ENCODE data around the gene JUN.
A peak's percentile ranks its signal among the peaks of the same experiment; 100 is the strongest.

JUN gene

DNA sequence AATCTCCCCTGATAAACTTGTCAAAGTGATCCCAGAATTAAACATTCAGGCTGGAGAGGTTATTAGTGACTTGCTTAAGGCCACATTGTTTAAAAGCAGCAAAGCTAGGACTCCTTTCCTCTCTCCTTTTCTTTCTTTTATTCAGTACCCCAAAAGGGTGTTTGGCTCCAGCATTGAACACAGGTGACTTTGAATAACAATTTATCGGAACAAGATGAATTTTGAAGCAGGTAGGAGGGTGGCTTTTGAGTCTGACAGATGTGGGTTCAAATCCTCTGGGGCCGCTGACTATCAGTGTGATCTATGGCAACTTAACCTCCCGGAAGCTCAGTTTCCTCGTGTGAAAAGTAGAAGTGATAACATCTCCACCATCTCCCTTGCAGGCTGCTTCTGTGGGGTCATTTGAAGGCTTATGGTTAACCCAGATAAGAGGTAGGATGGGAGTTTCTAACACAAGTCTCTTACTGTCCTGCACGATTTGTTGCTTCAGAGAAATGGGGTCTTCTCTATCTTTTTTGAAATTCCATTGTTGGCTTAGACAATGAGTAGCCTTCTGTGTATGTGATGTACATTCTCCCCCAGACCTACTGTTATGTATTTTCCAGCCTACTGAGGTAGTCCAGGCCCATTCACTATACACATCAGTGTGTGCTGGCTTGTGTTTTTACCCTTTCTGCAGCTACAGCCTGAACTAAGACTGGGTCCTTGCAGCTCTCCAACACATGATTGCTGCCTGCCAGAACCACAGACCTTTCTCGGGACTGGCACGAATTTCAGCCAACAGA lies 29.0 kb downstream of the JUN start:
- DNase-seq = no peak

GRCh38 chr1:58754073-58754613 lies 29.7 kb downstream of the JUN start:
- no peak for DNase-seq

DNA sequence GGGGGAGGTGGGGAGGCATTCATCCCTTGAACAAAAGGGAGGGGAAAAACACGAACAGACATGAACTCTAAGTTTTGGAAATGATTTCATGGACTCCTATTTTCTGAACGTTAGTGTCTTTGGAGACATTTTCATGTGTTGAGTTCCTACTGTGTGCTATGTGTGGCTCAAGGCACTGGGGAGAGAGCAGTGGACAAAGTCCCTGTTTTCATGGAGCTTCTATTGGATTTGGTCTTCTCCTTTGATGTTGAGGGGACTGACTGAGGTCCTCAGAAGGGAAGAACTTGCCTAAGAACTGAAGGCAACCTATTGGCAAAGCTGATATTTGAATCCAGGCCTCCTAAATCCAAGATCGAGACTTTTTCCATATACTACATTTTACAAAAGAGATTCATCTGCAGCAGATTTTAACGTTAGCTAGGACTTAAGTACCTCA lies 30.4 kb downstream of the JUN start:
- no peak for DNase-seq

GRCh38 chr1:58749646-58750045 lies 34.2 kb downstream of the JUN start:
- no peak for DNase-seq

GRCh38 chr1:58748666-58749065 lies 35.2 kb downstream of the JUN start:
- peak; percentile 64 for DNase-seq

- DNase-seq = no peak
These were observed 37.1 kb downstream of the JUN start for GRCh38 chr1:58746757-58747156.

- no peak for DNase-seq
These were observed 37.7 kb downstream of the JUN start for GRCh38 chr1:58746182-58746581.

GRCh38 chr1:58745666-58746065 lies 38.2 kb downstream of the JUN start:
- DNase-seq = no peak

GRCh38 chr1:58745117-58745516 lies 38.7 kb downstream of the JUN start:
- no peak for DNase-seq

DNA sequence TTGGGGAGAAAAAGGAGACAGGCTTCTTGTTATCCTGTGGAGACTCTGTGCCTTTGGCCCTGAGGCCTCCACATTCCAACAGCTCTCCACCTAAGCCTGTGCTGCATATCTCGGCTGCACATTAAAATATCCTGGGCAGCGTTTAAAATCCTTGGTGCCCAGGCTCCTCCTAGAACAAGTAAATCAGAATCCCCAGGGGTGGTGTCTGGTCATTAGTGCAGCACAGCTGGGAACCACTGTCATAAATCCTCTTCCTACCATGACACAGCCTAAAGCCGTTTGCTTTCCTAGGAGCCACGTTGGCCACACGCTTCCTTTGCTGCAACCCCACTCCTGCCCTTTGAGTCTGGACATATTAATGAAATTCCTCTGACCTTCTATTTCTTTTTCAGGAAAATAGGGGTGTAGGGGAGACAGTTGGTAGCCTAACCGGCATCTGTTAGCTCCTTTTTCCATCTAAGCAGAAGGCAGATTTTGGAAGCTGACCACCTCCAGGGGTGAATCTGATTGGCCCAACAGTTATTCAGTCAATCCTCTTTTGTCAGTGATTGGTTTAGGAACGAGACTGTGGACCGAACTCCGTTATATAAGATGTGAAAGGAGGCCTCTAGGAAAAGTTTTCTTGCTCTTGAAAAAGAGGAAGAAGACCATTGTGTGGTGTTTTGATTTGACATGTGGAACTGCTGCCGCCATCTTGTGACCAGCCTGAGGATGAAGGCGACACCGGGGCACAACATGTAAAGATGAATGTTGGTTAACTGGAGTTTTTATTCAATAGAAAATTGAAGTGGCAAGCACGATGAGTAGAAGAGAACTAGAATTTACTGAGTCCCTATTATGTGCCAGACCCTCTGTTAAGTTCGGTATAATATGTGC lies 41.9 kb downstream of the JUN start:
- DNase-seq = no peak

DNA sequence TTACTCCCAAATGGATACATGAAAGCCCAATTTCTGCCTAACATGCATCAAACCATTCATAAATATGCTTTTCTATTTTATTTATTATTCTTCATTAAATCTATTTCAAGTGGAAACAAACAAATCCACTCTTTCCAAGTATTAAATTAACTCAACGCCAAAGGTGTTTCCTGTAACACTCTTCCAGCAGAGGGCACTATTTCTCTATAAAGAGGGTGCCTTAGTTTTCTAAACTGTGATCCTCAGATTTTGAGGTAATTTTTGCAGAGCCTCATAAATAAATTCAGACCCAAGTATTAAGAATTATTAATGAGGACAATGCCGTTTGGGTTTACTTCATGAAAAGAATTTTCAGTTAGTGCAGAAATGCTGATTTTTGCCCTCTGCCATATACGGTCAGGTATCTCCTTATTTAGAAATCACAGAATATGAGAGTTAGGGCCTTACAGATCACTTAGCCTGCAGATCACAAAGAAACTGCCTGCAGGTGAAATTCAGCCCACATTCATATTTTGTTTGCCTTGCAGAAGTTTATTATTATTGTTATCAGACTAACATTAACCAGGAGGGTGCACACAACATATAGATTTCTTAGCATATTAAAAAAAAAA lies 43.9 kb downstream of the JUN start:
- peak; percentile 55 for DNase-seq

DNA sequence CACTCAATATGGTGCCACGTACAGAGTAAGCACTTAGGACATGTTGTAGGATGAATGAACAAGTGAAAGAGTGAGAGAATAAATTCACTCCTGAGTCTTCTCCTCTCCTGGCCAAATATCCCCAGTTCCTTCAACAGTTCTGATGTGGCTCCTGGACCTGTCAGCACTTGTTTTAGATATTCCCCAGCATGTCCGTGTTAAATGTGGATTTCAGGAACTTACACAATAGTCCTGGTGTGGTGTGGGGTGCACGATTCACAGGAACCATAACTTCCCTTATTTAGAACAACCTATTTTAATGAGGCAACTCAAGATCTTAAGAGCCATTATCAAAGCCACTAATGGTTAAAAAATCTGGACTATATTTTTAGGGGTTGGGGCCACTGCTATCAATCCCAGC lies 45.0 kb downstream of the JUN start:
- DNase-seq = no peak

GRCh38 chr1:58735586-58735985 lies 48.3 kb downstream of the JUN start:
- no peak for DNase-seq

DNA sequence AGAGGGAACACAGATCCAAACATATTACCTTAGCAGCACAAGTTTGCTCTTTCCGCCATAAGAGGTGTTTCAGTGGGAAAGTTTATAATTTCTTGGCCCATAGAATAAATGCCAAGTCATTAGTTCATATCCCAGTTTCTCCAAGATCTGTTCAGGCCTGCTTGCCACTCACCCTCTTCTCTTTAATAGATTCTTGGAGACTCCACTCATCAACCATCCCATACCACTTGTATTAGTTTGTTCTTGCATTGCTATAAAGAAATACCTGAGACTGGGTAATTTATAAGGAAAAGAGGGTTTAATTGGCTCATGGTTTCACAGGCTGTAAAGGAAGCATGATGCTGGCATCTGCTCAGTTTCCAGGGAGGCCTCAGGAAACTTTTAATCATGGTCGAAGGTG lies 49.2 kb downstream of the JUN start:
- DNase-seq = no peak

DNA sequence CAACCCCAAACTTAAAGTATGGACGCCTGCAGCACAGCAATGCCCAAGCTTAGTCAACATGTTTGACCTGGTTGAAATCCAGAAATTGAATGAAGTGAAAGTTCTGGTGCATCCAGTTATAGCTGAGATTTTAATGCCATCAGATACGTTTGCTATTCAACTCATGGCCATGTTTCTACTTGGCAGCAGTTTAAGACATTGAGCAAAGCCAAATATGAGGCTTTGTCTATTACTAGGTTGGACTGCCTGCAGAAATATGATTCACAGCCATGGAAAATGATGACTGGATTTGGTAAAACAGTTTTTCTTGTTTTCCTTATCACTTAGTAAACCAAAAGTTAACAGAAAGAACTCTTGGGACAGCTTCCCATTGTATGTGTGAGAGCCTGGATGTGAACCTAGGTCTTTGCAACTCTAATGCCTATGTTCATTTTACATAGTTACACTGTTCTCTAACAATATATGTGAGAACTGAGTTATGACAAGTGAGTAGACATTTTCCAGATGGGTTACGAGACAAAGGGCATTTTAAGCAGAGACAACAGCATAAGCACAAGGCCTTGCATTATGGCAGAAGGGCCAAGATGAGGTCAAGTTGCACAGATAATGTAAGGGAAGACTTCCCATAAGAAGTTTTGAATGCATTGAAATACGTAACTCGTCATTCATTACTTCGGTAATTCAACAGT lies 51.6 kb downstream of the JUN start:
- DNase-seq = no peak
